CD4-positive, alpha-beta T cell treated with Interleukin-15 for 1 hour (primary cell): ENCODE measurements around the gene PSMD5.
A peak's percentile ranks its signal among the peaks of the same experiment; 100 is the strongest.

Experiments used
- DNase-seq: peaks from one replicate; pipeline ENCODE4 v3.0.0-alpha.2; 2020

PSMD5 gene

GRCh38 chr9:120874226-120875194 lies 31.8 kb upstream of the PSMD5 start:
- DNase-seq = no peak

DNA sequence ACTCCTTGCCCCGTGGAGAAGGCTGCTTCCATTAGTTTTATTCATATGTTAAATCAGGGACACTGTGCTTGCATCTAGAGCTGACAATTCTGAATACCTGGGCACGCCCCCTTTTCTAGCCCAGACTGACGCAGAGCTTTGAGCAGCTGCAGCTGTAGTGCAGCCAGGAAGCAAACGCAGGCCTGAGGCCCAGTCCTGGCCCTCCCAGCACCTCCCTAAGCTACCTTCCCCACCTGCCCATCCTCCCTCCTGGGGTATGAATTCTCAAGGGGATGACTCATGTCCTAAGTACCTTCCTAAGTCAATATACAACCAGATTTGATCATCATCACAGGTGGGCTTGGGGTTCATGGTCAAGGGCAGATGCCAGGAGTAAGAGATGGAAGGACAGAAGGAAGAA lies 30.8 kb upstream of the PSMD5 start:
- DNase-seq = no peak

DNA sequence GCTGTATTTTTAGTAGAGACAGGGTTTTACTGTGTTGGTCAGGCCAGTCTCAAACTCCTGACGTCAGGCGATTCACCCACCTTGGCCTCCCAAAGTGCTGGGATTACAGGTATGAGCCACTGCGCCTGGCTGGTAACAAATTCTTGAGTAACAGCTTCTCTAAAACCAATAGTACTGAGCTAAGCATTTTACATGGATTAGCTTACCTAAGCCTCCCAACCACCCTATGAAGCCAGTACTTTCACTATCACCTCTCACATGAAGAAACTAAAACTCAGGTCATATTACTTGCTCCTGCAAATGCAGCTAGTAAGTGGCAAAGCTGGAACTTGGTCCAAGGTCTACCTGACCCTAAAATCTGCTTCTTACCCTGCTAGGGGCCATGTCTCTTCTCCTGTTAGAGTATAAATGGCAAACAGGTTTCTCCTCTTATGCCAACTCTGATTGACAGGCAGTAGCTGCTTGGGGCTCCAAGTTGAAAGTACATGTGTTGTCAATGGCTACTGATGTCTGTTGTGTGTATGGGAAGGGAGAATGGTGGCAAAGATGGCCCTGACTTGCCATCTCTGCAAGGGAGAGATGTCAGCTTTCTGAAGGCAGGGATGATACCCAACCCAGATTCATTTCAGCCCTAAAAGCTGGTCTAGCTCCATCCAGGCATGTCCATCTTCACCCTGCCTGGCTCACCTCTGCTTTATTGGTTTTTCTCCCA lies 30.2 kb upstream of the PSMD5 start:
- no peak for DNase-seq

- DNase-seq = no peak
Observed at GRCh38 chr9:120870206-120870605, 27.5 kb upstream of the PSMD5 start.

DNA sequence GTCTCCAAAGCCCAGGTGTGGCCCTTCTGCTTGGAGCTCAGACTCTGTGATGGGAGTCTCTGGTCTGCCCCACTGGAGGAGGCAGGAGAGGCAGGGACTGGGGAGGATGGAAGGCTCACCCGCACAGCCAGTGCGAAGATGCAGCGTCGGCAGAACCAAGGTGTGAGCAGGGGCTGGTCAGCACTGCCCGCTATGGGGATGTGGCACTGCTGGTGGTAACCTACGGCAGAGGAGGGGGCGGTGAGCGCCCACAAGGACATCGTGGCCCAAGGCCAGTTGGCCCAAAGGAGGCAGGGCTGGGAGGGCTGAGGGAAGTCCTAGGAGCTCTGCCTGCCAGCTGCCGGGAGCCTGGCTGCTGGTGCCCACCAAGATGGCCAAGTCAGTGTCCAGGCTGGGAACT lies 27.0 kb upstream of the PSMD5 start:
- no peak for DNase-seq

DNA sequence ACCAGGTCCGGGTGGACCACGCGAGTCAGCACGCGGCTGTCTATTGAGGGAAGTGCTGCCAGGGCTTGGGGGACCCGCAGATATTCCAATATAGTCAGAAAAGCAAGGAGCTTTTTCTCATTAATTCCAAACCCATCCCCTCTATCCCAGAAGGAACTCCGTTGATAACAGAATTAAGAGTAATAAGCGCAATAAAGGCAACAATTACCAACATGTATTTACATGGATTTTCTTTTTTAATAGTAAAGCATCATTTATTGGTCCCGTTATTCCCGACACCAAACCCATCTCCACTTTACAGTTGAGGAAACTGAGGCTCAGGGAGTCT lies 26.6 kb upstream of the PSMD5 start:
- no peak for DNase-seq

DNA sequence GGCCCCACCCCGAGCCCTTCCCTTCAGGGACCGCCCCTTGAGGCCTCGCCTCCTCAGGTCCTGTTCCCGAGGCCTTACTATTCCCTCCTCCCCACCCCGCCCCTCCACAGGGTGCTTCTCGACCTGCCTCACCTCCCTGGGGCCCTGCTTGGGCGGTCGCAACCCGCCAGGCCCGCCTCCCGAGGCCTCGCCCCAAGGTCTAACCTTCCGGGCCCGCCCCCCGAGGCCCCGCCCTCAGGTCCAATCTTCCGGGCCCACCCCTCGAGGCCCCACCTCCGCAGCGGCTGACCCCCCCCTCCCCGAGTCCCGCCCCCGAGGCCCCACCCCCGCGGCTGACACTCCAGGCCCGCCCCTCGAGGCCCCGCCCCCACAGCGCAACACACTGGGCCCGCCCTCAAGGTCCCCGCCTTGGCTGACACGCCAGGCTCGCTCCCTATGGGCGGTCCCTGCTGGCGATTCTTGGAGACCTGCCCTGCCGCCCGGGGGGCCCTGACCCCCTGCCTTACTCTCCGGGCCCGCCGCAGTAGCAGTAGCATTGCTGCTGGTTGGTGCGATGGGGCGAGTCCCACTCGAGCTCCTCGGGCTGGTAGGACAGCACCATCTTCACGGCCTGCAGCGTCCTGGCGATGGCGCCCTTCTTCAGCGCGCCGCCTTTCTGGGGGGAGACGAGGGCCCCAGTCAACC lies 26.1 kb upstream of the PSMD5 start:
- DNase-seq = peak; percentile 98

DNA sequence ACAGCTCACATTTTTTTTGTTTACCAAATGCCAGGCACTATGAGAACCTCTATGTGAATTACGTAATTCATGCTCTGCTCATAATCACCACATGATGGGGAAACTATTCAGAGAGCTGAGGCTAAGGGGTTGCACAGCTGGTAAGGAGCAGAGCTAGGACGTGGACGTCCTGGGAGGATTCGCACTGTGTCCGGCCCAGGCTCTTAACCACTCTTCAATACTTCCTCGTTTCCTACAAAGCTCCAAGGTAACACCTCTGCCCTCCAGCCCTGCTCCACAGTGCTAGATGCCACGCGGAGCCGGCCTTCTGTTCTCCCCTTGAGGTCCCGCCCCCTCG lies 25.6 kb upstream of the PSMD5 start:
- DNase-seq = no peak

DNA sequence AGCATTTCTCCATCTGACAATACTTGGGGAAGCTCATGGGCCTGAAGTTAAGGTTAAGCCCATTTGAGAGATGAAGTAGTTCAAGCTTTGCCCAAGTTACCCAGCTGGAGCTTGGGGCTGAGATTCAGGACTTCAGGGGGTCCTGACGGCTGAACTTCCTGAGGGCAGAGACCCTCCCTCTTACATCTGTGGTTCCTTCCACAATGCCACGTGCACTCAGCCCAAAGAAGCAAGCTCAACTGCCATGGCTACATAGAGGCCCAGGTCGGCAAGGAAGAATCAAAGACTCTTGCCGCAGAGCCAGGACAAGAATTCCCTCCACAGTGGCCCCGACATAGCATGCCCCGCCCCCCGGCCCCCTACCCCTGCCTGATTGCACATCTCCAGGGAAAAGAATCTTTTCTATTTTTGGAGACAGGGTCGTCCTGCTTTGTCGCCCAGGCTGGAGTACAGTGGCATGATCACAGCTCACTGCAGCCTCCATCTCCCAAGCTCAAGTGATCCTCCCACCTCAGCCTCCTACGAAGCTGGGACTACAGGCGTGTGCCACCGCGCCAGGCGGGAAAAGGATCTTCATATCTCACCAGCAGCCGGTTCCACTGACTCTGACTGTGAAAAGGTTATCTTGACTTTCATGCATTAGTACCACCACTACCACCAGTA lies 25.1 kb upstream of the PSMD5 start:
- no peak for DNase-seq

GRCh38 chr9:120866651-120867050 lies 23.9 kb upstream of the PSMD5 start:
- DNase-seq = no peak

DNA sequence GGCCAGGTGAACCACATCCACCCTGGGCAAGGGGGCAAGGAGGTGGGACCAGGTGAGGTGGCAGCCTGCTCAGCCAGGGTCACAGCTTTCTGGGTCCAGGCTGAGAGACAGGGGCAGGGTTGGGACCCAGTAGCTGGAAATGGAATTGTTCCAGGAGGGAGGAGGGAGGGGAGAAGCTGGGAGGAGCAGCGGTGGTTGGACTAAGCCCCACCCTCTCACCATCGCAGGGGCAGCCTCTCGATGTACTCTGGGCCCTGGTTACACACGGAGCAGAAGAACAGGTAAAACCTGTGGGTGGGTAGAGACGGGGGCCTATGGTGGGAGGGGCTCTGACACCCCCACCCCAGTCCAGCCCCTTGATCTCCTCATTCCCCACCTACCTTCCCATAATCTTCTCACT lies 23.1 kb upstream of the PSMD5 start:
- no peak for DNase-seq

- DNase-seq = no peak
Observed at GRCh38 chr9:120865176-120865575, 22.5 kb upstream of the PSMD5 start.

DNA sequence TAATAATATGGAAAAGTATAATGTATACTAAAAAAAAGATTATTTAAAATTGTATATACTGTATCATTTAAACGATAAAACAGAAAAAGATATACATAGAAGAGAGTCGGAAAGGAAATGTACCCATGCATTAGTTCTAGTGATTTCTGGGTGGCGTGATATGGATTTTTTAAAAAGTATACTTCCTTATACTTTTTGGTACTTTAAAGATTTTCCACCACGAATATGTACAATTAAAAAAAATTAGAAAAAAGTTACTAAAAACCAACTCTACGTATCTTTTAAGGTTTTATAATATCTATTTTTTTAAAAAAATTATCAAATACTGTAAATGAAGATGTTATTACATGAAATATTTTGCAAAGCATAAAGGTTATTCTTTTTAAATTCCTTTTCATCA lies 22.0 kb upstream of the PSMD5 start:
- DNase-seq = no peak

DNA sequence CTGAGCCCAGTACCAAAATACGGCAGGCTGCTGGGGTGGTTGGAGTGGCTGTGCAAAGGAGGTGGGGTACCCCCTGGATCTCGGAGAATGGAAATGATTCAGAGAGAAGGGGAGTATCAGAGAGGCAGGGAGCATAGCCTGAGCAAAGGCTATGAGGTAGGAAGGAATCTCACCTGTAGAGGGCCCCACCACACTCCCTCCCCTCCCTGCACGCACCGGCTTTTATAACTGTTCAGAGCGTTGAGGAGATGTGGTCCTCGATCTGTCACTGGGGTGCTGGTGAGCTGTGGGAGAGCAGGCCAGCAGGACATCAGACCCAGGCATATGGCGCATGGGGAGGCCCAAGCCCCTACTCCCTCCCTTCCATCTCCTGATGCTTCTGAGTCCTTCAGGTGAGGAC lies 21.1 kb upstream of the PSMD5 start:
- DNase-seq = no peak

DNA sequence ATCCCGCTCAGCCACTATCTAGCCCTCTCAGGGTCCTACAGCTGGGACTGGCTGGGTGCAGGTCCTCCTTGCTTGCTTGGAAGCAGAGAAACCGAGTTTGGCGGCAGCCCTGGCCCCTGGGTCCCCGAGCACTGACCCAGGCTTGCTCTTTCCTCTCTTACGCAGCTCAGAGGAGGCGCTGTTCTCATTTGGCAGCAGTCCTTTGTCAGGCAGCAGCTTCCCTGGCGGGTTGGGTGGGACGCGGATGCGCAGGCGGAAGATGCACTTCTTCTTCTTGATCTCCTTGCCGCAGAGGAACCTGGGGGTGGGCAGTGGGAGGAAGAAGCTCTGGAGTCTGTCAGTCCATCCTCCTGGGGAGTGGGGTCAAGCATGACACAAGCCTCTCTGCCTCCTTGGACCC lies 19.7 kb upstream of the PSMD5 start:
- DNase-seq = no peak

DNA sequence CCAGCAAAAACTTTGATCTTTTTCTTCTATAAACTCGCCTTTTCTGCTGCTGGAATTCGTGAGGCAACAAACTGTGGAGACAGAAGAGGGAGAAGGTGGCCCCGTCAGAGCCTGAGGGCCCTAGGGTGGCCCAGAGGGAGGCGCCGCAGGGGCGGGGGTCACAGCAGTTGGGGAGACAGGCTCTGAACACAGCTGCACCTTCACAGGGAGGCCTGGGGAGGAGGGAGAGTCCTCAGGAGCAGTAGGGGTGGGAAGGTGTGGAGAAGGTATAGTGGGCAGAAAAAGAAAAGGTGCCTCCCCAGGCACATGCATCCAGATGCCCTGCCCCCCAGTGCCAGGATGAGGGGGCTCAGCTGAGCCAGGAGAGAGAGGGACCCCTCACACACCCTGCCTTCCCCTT lies 19.2 kb upstream of the PSMD5 start:
- DNase-seq = no peak

DNA sequence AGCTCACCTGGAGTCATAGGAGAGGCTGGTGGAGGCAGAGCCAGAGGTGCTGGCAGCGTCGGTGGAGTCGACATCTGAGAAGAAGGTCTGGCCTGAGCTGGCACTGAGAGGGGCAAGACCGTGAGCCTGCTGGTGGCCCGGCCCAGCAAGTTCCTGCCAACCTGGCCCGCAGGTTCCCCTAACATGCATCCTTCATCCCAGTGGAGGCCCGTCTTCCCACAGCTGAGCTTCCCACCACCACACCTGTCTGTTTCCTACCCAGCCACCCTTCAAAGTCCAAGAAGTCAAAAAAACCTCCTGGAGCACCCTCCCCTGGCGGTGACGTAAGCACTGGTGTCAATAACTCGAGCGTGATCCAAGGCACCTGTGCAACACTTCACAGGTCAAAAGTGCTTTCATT lies 17.4 kb upstream of the PSMD5 start:
- DNase-seq = no peak

DNA sequence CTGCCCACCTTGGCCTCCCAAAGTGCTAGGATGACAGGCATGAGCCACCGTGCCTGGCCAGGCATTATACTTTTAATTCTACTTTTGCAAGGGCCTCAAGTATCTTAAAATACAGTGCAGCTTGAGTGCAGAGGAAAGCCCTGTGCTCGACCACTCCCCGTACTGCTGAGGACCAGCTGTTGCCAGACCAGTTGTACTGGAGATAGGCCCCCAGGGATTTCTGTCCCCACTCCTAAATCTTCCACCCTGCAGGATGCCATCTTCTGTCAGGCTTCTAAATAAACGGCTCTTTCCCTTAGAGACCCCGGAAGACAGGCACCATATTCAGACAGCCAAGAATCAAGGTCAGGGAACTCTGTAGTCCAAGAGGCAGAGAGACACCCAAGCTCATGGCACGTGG lies 16.6 kb upstream of the PSMD5 start:
- no peak for DNase-seq

GRCh38 chr9:120857902-120858301 lies 15.2 kb upstream of the PSMD5 start:
- DNase-seq = no peak

GRCh38 chr9:120857481-120857880 lies 14.8 kb upstream of the PSMD5 start:
- DNase-seq = no peak

DNA sequence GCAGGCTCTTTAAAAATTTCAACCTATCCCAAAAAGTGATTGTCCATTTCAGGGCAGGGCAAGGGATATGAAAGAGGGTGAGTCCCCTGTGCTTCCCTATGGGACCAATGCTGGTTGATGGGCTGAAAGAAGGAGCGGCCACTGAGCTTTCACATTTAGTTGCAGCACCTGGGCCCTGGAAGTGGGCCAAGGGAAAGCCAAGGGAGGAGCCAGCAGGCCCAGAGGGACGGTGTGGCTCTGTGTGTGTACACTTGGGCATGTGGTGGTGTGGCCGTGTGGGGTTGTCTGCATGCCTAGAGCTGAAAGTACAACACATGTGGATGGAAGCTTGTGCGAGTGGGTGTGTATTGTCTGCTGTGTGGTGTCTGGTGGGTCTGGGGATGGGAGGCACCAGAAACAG lies 14.0 kb upstream of the PSMD5 start:
- DNase-seq = no peak

GRCh38 chr9:120855827-120856670 lies 13.3 kb upstream of the PSMD5 start:
- no peak for DNase-seq
